HG03575 (cell line): Measurements from ENCODE around the gene LHB.

ENCODE experiments used
- ATAC-seq: cut with Tn5 transposase; IDR thresholded peaks from one replicate; pipeline ENCODE4 v1.9.1; 2021; ENCODE audit not compliant: unreplicated experiment, insufficient number of reproducible peaks, low FRiP score; ENCODE audit errors: extremely low read depth

Gene LHB

GRCh38 chr19:49016067-49016839, 638 bp downstream of the LHB start:
- ATAC-seq = no peak

GRCh38 chr19:49014870-49015255, 2.0 kb downstream of the LHB start:
- no peak for ATAC-seq

- ATAC-seq = no peak
Measured at GRCh38 chr19:49014123-49014869, 2.6 kb downstream of the LHB start.

- ATAC-seq = no peak
Measured at GRCh38 chr19:49011194-49011593, 5.7 kb downstream of the LHB start.

- ATAC-seq = no peak
Measured at GRCh38 chr19:49010453-49010852, 6.4 kb downstream of the LHB start.

- ATAC-seq = no peak
Measured at GRCh38 chr19:49009828-49010227, 7.1 kb downstream of the LHB start.

GRCh38 chr19:49006905-49007304, 10.0 kb downstream of the LHB start:
- ATAC-seq = no peak

GRCh38 chr19:49004964-49005614, 11.8 kb downstream of the LHB start:
- ATAC-seq = no peak

GRCh38 chr19:49004133-49004532, 12.8 kb downstream of the LHB start:
- no peak for ATAC-seq

- no peak for ATAC-seq
Measured at GRCh38 chr19:48999481-49000325, 17.2 kb downstream of the LHB start.

GRCh38 chr19:48997972-48998371, 18.9 kb downstream of the LHB start:
- no peak for ATAC-seq

- ATAC-seq = no peak
Measured at GRCh38 chr19:48994035-48994386, 22.9 kb downstream of the LHB start.

GRCh38 chr19:48993175-48994034, 23.5 kb downstream of the LHB start, which contains the start of the genes GYS1 and RUVBL2:
Gene GYS1 (minus strand): TSS chr19:48993309. CDS start chr19:48993112, 197 bp downstream.
Gene RUVBL2 (plus strand): TSS chr19:48993887. CDS start chr19:48993912, 25 bp downstream.
- ATAC-seq = peak; percentile 76

GRCh38 chr19:48992581-48993174, 24.2 kb downstream of the LHB start:
- ATAC-seq = no peak

- ATAC-seq = no peak
Measured at GRCh38 chr19:48991873-48992580, 24.9 kb downstream of the LHB start.

GRCh38 chr19:48991011-48991609, 25.8 kb downstream of the LHB start:
- no peak for ATAC-seq

GRCh38 chr19:48990400-48990799, 26.5 kb downstream of the LHB start:
- no peak for ATAC-seq
